HCEC 1CT (cell line): ENCODE results near the gene TMPRSS9.
"Not testable (repeated sequence)": the region's sequence is repeated elsewhere in the genome, so short reads cannot be mapped to it uniquely, and the experiment has no call there.

Source experiments
- DNase-seq: peaks from one replicate; pipeline ENCODE4 v3.0.0-alpha.2; 2017

The TMPRSS9 gene

DNA sequence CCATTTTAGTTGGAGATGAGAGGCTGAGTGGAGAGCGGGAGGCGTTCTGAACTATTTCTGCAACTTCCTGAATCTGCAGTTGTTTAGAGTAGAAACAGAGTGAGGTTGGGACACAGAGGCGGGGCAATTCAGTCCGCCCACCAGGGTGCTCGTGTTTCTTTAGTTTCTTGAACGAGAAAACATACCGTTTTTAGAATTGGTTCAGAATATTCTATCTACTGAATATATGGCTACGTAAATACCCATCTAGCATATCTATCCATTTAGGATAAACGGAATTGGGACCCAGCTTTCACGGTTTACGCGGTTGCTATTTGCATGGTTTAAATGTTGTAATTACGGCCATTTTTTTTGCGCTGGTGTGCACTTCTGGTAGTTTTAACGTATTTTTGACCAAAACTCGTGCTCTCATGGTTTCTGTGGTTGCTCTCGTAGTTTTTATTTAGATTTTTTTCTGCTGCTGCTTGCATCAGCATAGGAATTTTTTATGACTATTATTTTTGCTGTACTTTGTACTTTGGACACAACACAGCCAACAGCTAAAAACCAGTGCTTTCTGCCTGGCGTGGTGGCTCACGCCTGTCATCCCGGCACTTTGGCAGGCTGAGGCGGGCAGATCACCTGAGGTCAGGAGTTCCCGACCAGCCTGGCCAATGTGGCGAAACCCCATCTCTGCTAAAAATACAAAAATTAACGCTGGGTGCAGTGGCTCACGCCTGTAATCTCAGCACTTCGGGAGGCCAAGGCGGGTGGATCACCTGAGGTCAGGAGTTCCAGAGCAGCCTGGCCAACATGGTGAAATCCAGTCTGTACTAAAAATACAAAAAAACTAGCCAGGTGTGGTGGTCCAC lies 34.6 kb downstream of the TMPRSS9 start:
- DNase-seq, result no peak

DNA sequence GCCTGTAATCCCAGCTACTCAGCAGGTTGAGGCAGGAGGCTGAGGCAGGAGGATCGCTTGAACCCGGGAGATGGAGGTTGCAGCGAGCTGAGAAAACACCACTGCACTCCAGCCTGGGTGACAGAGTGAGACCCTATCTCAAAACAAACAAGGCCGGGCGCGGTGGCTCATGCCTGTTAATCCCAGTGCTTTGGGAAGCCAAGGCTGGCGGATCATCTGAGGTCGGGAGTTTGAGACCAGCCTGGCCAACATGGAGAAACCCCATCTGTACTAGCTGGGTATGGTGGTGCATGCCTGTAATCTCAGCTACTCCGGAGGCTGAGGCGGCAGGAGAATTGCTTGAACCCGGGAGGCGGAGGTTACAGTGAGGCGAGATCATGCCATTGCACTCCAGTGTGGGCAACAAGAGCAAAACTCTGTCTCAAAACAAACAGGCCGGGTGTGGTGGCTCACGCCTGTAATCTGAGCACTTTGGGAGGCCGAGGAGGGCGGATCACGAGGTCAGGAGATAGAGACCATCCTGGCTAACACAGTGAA lies 35.3 kb downstream of the TMPRSS9 start:
- not testable (repeated sequence) for DNase-seq

DNA sequence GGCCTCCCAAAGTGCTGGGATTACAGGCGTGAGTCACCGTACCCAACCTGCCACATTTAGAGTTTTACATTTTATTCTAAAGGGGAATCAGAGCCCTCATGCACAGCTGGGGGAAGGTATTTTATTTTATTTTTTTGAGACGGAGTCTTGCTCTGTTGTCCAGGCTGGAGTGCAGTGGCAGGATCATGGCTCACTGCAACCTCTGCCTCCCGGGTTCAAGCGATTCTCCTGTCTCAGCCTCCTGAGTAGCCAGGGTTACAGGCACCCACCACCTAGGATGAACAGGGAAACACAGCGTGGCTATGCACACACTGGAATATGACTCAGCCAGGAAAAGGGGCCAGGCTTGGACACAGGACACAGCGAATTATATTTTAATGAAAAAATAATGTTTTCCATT lies 37.1 kb downstream of the TMPRSS9 start:
- not testable (repeated sequence) for DNase-seq

DNA sequence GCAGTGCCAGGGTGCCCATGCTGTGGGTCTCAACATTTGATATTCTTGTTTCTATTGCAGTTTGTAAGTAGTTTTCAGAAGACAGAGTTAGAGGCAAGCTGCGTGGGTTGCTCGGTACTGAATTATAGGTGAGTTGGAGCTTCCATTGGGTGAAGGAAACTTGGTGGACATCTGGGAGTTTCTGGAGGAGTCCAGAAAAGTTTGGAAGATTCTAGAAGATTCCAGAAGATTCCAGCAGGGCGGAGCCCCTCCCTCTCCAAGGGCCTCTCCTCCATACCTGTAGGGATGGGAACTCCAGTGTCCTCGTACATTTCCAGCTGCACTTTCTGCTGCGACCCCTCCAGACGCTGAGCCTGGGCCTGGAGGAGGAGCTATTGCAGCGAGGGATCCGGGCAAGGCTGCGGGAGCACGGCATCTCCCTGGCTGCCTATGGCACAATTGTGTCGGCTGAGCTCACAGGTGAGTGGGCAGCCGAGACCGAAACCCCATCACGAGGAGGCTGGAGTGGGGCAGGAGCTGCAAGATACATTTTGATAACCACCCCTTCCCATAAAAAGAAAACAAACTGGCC lies 38.8 kb downstream of the TMPRSS9 start:
- no peak for DNase-seq

DNA sequence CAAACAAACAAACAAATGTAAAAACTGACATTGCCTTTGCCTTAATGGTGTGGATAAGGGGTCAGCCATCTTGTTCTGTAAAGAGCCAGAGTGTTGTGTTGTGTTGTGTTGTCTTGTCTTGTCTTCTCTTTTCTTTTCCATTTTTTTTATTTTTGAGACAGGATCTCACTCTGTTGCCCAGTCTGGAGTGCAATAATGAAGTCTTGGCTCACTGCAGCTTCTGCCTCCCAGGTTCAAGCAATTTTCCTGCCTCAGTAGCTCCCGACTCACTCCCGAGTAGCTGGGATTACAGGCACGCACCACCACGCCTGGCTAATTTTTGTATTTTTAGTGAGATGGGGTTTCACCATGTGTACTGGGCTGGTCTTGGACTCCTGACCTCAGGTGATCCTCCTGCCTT lies 39.5 kb downstream of the TMPRSS9 start:
- DNase-seq, result no peak

DNA sequence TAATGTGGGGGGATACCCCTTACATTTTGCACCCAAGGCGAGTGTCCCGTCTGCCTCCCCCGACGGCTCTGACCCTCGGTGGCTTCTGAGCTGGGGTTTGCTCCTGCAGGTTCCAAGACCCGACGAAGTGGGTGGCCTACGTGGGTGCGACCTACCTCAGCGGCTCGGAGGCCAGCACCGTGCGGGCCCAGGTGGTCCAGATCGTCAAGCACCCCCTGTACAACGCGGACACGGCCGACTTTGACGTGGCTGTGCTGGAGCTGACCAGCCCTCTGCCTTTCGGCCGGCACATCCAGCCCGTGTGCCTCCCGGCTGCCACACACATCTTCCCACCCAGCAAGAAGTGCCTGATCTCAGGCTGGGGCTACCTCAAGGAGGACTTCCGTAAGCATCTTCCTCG lies 48.2 kb downstream of the TMPRSS9 start:
- no peak for DNase-seq

DNA sequence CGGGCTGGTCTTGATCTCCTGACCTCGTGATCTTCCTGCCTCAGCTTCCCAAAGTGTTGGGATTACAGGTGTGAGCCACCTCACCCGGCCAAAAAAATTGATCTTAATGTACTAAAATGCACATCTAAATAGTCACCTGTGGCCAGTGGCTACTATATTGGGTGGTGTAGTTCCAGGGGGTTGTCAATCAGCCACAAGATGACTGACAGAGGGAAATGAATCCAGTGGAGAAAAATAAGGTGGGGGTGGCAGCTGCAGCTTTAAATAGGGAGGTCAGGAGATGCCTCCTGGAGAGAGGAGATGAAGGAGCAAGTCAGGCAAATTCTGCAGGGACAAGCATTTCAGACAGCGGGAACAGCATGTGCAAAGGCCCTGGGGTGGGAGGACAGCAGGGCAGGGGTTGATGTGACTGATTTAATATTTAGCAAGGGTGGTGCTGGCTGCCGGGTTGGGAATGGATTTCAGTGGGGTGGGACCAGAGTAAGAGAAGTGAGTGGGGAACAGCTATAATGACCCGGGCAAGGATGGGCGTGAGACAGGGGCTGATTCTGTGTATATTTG lies 49.4 kb downstream of the TMPRSS9 start:
- no peak for DNase-seq

DNA sequence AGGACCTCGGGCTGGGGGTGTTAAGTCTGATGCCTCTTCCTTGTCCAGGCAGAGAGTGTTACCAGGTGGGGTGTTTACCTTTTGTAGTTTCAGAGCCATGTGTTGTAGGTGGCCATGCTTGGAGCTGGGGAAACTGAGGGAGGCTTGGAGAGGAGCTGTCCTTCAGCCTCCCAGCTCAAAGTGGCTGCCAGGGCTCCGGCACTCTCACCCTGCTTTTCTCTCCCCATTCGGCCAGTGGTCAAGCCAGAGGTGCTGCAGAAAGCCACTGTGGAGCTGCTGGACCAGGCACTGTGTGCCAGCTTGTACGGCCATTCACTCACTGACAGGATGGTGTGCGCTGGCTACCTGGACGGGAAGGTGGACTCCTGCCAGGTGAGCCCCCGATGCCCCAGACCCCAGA lies 50.0 kb downstream of the TMPRSS9 start:
- no peak for DNase-seq

DNA sequence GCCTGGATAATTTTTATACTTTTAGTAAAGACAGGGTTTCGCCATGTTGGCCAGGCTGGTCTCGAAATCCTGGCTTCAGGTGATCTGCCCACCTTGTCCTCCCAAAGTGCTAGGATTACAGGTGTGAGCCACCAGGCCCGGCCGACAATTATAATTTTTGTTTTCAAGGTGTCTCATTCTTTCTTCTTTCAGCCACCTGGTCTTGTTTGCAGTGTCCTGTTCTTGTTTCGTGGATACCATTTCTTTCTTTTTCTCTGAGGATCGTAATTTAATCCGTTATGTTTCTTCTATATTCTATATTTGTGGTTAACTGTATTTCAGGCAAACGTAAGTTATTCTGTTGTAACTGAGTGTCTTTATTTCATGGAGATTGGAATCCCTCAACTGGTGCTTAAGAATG lies 51.6 kb downstream of the TMPRSS9 start:
- no peak for DNase-seq

DNA sequence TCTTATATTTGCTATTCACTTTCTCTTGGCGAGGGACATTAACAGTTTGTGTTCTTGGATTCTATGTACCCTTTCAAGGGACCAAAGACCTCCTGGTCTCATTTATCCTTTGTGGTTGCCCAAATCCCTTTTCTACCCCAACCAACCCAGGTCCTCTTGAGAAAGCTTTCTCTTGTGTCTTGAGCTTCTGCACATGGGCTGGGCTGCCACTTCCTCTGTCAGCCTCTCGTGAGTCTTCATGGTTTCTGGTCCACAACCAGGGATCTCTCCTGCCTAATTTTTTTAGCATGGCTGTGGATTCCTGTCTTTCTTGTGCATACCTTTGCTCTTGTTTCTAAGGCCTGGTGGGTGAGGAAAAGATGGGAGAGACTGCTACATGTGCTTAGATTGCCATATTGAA lies 52.4 kb downstream of the TMPRSS9 start:
- DNase-seq, result no peak

DNA sequence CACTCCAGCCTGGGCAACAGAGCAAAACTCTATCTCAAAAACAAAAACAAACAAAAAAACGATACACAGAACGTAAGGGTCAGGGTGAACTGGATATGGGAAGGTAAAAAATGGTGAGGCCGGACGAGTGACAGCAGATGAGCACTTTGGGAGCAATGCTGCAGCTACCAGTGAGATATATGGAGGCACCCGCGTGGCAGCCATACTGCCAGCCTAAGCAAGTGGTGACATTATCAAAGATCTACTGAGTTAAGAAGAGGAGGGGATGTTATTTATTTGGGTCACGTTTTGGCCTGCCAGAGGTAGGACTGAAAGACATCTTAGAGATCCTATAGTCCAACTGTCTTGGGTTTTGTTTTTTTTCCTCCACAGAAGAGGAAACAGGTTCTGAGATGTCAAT lies 53.1 kb downstream of the TMPRSS9 start:
- no peak for DNase-seq

DNA sequence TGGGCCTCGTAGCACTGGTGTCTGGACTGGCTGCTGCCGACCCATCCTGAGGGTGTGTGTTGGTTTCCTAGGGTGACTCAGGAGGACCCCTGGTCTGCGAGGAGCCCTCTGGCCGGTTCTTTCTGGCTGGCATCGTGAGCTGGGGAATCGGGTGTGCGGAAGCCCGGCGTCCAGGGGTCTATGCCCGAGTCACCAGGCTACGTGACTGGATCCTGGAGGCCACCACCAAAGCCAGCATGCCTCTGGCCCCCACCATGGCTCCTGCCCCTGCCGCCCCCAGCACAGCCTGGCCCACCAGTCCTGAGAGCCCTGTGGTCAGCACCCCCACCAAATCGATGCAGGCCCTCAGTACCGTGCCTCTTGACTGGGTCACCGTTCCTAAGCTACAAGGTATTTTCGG lies 53.6 kb downstream of the TMPRSS9 start:
- no peak for DNase-seq

DNA sequence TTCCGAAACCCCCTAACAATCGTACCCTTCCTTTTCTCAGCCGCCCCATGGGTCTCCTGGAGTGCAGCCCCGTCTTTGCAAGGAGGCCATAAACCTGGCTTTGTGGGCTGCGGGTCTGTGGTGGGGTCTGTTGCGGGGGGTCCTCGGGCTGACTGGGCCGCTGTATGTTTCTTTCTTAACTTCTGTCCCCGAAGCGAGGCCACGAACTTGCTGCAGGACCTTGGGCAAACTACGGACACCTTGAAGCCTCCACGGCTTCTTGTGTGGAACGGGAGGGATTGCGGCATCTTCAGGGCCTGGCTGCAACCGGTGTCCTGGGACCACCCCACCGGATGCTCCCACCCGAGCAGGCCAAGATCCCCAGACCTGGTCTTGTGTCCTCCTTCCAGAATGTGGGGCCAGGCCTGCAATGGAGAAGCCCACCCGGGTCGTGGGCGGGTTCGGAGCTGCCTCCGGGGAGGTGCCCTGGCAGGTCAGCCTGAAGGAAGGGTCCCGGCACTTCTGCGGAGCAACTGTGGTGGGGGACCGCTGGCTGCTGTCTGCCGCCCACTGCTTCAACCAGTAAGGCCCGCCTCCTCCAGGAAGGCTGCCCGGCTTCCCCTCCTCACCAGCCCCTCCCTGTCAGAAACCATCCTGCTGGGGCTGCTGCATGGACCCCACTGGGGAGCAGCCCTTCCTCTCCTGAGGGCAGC lies 55.4 kb downstream of the TMPRSS9 start:
- DNase-seq, result no peak

DNA sequence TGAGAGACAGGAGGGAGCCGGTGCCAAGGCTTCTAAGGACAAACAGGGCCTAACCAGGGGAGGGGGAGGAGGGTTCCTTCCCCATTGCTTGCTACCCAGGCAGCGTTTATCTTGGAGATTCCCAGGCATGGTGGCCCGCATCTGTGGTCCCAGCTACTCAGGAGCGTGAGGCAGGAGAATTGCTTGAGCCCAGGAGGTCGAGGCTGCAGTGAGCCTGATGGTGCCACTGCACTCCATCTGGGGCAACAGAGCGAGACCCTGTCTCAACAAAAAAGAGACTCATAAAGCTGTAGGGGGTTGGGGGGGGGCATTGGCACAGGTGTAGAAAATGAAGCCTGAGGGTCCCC lies 55.9 kb downstream of the TMPRSS9 start:
- DNase-seq, result no peak

DNA sequence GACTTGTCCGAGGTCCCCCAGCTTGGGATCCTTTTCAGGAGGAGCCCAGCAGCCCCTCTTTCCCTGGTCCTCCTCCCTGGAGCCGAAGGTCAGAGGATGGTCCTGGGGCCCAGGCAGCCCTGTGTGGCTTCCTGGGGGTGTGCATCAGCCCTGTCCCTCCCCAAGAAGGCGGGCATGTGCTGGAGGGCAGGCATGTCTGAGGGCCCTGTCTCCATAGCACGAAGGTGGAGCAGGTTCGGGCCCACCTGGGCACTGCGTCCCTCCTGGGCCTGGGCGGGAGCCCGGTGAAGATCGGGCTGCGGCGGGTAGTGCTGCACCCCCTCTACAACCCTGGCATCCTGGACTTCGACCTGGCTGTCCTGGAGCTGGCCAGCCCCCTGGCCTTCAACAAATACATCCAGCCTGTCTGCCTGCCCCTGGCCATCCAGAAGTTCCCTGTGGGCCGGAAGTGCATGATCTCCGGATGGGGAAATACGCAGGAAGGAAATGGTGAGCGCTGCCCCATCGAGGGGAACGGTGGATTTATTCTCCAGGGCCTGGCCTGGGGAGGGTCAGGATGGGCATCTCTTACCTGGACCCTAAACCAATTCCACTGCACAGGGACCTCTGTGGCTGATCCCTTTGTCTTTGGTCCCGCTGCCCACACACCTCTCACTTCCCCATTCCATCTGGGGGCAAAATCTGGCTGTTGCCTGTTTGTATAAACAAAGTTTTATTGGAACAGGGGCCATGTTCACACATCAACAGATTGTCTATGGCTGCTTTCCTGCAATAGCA lies 56.4 kb downstream of the TMPRSS9 start:
- DNase-seq, result no peak

DNA sequence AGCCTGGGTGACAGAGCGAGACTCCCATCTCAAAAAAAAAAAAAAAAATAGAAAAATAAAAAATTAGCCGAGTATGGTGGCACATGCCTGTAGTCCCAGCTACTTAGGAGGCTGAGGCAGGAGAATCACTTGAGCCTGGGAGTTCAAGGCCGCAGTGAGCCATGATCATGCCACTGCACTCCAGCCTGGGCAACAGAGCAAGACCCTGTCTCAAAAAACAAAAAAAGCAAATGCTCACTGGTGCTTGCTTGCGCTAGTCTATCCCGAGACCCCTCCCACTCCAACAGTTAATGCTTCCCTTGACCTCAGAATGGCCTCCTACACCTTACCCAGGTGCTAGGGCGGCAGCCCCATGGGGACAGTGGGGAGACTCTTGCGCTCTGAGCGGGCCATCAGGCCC lies 57.4 kb downstream of the TMPRSS9 start:
- not testable (repeated sequence) for DNase-seq

DNA sequence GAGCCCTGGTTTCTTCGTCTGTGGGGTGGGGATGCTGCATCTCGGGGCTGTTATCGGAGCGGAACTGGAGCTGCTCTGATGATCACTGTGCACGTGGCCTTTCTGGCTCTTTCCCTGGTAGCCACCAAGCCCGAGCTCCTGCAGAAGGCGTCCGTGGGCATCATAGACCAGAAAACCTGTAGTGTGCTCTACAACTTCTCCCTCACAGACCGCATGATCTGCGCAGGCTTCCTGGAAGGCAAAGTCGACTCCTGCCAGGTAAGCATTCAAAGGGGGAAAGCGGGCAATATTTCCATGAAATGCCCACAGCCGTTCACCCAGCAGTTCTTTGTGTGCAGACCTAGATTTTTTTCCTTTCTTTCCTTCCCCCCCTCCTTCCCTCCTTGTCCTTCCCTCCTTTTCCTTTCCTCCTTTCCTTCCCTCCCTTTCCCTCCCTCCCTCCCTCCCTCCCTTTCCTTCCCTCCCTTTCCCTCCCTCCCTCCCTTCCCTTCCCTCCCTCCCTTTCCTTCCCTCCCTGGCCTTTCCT lies 57.9 kb downstream of the TMPRSS9 start:
- DNase-seq, result no peak

DNA sequence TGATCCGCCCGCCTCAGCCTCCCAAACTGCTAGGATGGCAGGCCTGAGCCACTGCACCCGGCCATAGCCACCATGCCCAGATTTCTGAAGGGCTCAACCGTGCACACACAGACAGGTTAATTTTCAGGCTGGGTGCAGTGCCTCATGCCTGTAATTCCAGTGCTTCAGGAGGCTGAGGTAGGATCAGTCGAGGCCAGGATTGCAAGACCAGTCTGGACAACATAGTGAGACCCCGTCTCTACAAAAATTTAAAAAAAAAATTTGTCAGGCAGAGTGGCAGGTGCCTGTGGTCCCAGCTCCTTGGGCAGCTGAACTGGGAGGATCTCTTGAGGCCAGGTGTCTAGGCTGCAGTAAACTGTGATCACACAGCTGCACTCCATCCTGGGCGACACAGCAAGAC lies 59.7 kb downstream of the TMPRSS9 start:
- no peak for DNase-seq

DNA sequence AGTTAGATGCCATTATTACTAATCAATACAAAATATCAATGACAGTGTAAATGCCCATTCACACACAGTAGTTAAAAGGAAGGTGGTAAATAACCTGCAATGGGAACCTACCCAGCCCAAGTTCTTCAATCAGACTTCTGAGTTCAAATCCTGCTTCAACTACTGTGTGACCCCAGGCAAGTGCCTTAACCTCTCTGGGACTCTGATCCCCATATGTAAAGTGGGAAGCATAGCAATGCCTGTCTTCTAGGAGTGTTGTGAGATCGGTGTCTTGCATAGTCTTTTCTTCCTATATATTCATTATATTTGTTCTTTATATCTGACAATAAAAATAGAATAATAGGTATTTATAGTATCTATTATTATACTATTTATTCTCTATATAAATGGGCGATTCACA lies 60.4 kb downstream of the TMPRSS9 start:
- no peak for DNase-seq

DNA sequence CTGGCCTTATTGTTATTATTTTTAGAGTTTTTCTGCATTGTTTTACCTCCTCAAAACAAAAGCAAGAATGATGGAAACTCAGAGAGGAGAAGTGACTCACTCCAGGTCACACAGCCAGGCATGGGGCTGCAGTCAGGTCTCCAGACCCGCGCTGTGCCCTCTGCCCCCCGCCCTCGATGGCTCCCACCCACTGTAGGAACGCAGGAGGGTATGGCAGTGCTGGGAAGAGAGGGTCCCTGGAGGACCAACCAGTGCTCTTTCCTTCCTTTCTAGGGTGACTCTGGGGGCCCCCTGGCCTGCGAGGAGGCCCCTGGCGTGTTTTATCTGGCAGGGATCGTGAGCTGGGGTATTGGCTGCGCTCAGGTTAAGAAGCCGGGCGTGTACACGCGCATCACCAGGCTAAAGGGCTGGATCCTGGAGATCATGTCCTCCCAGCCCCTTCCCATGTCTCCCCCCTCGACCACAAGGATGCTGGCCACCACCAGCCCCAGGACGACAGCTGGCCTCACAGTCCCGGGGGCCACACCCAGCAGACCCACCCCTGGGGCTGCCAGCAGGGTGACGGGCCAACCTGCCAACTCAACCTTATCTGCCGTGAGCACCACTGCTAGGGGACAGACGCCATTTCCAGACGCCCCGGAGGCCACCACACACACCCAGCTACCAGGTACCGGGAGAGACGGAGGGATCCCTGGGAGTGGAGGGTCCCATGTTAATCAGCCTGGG lies 61.7 kb downstream of the TMPRSS9 start:
- DNase-seq, result no peak

DNA sequence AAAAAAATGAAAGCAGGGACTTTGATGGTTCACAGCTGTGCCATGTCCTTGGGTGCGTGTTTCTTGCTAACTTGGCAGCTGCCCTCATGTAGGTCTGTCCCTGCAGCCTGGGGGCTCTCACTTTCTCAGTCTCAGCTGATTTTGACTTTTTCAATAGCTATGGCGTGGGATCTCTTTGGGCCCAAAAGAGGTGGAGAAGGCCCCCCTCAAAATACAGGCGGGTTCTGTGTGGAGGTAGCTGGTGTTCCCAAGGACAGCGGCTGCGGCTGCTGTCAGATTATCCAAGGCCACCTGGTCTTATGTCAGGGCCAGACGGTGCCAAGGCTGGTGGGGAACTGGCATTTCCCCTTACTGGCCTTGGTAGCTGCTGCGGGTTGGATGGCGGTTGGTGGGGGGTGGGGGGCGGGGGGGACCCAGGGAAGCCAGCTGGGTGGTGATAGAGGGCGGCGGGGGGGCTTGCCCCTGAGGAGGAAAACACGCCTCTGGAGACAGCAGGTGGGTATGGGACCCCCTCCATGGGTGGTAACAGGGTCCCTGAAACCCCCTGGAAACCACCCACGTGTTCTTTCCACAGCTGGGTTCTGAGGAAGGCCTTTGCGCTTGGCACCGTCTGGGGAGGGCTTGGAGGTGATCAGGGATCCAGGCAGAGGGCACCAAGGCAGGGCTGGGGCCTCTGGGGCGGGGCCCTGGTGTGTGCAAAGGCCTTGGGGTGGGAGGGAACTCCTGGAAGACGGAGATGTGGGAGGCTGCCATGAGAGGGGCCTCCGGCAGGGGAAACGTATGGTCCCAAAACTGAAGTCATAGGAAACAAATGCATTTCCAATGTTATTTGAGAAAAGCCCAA lies 63.2 kb downstream of the TMPRSS9 start:
- DNase-seq, result no peak
